Eye (tissue), 1 donor: ENCODE measurements around the gene TTN.

Source experiments
- DNase-seq: peaks from one replicate; pipeline ENCODE4 v3.0.0-alpha.2; 2015

TTN gene

DNA sequence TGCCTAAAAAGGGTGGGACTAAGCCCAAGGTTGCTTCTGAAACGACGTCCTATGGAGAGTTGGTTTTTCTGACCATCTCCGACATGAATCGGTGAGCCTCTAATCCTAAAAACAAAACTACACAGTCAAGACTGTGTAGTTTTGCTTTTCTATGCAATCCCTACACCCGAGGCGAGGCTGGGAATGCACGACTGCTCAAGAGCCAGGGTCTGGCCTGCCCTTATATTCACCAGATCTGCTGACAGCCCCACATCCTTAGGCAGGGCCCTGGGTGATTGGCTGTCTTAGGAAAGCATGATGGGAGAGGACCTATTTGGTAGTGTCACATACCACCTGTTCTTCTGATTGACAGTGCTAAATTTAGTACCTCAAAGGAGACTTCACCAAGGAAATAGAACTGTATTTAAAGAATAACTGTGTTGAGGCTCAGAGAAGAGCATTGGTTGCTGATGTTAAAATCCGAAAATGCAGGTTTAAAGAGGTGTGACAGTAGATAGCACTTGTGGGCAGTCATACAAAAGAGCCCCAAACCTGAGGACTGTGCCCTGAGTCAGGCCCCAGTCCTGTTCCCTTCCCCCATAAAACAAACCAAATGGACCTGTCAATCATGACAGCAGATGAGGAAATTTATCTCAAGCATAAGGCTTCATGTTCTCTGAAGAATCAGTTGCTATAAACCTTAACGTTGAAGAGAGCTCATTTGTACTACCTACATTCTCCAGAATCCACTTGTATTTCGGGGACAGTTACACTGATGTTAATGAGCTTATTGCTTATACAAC, at the start of gene TTN:
TSS of gene TTN (minus strand) at position 197 of the 782 bp plus-strand sequence. CDS start 2,781 bp downstream, outside the sequence.
- DNase-seq = no peak

DNA sequence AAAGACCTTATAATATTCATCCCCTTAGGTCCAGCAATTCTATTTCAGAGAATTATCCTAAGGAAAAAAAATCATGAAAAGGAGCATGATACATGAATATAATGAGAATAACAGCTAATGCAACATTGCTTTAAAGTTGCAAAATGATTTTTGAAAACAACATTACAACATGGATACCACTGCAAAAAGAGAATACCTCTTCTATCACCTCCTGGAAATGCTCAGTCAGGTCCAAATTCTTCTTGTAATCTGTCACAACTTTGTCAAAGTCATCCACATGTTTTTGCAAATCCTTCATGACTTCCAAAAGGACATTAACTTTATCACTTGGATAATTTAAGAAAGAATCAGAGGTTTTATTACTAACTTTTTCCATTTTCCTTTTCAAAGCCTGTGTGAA, 47.9 kb upstream of the TTN start:
- no peak for DNase-seq

DNA sequence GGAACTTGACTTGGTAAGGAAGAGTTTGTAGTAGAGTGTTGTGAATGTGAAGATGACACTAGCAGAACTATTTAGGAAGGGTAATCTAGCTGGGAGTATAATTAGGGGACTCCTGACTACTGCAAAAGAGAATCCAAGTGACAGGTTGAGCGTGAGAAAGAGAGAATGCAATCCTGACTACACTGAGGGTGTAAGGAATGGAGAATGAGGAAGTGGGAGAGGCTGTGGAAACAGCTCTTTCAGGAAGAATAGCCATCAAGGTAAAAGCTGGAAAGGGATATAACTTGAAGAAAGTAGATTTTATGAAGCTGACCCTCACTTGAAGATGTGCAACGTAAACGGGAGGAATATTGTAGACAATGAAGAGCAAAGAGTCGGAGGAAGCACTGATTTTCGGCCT, 41.1 kb upstream of the TTN start:
- no peak for DNase-seq

DNA sequence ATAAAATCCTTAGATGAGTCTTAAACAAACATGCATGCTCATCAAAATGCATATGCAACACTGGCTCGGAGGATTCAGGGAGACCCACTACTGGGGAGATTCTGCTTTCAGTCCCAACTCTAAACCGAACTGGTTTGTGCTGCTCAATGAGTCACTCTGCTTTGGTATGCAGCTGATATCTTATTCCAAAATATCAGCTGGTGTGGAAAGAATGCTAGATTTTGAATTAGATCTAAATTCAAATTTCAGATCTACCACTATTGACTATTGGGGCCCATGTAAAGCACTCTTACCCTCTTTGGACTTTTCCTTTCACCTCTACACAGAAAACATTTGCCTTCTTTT, 39.2 kb upstream of the TTN start:
- no peak for DNase-seq

DNA sequence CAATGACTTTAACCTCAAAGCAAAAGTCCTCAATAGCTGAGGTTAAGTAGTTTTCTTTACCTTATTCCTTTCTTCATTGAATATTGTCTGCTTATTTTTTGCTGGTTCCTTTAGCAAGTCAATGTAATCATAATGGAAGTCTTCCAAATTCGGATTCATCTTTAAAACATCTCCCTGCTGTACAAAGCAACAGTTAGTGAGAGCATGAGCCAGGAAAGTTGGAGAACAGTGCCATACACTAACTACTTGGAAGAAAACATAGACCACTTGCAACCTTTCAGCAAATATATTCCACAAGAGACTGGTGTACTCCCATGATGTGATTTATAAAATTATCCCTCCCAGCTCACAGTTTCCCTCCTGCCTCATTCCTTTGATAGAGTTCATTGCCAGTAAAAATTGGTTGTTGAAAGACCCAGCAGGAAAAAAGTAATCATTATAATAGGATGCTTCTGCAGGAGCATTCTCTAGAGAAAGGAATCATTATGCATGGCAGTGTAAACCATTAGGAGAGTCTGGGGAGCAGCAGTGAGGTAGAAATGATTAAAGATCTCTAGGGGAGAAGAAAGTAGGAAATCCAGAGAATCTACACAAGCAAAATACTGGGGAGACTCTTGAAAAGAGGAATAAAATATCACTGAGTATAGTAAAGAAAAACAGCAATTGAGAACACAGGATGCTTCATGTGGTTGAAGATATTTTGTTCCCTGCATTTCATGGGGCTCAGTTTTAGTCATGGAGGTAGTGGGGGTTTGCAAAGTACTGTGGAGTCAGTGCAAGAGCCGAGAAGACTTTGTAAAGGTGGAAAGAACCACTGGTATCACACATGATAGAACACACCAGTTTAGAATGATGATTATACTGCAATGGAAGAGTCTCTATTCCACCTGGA, 38.6 kb upstream of the TTN start:
- DNase-seq = peak; percentile 56

DNA sequence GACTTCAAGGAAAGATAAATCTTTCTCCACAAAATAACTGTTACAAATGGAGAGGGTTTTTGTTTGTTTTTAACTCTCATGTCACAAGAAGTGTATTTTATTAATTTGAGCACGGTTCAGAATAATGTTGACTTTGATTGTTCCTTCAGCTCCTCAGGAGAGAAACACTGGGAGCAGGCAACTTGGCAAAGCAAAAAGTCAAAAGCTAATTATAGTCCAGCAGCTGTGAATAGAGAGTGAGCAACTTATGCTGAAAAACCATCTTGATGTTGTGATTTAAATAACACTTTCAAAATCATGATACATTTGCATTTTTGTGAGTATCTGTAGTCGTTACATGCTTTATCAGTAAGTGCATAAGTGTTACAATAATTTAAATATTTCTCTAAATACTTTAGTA, 37.5 kb upstream of the TTN start:
- DNase-seq = no peak

DNA sequence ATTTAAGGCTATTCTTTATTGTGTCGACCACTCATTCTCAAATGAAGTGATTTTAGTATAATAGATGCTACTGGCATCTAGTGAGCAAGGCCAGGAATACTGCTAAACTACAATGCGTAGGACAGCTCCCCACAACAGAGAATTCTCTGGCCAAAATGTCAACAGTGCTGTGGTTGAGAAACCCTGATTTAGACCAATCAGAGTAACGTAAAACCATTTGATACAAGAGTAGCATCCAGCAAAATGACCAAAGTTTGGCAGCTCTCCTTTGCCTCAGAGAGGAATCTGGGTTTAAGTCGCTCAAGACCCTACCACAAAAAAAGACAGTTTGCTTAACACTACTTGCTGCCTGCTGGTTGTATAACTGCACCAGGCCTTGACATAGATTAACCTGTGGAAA, 37.0 kb upstream of the TTN start:
- DNase-seq = peak; percentile 4

DNA sequence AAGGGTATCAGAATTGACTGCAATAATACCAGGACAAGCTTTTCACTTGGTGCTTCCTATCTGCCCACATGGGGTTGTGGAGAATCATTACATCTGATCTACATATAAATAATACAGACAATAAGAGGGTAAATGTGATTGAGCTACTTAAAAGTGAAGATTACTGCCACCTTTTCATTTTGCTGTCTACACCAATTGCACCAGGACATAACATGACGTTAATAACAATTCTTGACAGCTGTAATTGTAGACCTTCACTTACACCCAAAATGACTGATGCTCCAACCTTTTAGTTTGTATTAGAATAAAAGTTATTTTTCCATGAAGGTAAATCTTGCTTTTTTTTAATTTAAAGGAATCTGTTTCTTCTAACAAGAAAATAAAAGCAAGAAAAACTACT, 36.5 kb upstream of the TTN start:
- DNase-seq = peak; percentile 60

DNA sequence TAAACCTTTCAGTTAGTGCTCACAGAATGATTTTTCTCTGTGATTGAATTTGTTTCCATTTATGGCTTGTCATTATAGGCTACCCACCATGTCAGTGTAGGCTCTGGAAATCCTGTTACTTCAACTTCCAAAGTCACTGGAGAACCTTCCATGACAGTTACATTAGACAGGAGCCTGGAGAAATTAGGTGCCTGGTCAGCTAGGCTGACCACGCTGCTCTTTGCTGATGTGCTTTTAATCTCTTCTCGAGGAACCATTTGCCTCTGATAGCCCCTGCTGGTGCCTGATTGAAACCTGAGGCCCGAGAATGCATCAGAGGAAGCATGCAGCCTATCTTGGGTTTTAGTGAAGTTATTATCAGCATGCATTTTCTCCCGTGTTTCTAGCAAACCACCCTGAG, 29.6 kb upstream of the TTN start:
- DNase-seq = peak; percentile 9

DNA sequence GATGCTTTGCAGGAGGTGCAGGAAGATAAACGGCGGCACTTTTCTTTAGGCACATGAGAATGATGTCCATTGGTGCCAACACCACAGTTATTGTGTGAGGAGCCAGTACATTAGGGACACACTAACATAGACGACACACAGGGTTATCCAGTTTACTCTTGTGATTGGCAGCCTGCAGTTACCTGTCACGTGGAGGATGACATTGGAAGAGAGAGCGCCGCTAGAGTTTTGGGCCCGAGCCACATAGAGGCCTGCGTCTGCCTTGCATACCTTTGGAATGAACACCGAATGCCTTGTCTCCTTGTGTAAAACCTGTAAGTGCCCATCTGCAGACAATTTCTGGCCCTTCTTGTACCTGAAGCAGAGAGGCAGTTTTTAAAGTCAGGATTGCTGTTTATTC, 26.9 kb upstream of the TTN start:
- DNase-seq = no peak

DNA sequence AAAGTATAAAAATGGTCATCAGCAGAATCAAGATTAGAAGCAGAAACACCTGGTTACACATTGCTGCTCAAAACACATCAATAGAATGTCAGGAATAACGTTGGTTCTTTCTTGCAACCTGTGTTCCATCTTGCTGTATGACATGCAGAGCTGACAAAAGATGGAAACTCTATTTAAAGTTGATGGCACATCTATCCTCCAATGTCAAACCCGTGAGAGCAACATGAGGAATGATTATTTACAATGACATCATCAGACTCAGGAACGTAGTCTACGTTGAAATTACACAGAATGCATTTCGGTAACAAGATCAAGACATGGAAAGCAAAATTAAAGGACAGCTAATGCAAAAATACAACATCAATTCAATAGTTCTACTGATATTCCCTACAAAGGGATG, 26.2 kb upstream of the TTN start:
- DNase-seq = no peak

DNA sequence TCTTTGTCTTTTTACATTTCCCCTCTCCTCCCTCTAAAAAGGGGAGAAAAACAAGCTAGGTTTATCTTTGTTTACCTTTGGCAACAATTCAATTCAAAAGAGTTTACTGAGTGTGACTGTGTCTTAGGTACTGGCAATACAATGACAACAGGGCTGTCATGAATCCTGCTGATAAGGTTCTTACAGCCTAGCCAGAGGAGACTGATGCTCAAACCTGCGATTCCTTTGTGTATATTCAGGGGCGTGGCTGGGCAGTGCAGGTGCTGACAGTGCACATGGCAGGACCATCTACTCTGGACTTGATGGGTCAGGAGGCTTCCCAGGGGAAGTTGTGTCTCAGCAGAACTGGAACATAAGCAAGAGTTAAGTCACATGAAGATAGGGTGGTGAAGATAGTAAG, 23.2 kb upstream of the TTN start:
- no peak for DNase-seq

DNA sequence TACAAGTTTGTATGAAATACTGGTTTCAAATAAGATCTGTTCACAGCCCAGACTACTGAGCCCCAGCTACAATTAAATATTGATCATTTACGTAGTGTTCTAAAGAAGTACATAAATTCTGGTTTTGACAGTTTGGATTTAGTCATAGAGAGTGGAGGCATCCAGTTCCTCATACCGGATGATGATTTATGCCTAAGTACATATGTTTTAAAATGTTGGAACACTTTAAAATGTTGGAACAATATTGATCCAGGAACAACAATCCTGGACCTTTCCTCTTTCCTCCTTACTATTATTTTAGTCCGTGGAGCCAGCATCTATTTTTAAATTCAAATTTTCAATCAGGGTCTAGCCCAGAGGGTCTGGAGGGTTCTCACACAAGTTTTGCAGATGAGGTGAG, 22.8 kb upstream of the TTN start:
- no peak for DNase-seq

DNA sequence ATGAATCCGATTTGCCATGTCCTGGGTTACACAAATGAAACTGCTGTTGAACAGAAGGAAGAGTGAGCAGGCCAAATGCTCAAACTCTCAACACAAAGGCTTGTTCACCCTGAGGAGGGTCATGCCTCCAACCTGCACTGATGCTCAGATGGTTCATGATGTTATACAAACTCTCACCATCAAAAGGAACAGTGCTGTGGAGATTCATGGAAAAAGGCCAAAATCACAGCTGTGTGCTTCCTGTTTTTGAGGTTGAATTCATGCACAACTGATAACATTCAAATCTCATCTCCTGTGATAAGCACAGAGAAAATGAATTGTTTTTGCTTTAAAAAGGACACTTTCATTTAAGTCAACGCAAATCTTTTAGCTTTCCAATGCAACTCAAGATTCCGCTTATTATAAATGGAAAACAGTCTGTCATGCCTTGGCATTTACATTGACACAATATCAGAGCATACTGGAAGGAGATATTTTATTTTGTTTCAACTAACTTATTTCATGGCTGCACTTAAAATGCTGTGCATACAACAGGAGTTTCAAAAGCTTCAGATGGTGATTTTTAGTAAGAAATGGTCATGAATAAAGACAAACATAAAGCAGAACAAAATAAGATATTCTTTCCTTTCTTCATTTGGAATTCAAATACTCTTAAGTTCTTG, 22.2 kb upstream of the TTN start:
- DNase-seq = no peak

DNA sequence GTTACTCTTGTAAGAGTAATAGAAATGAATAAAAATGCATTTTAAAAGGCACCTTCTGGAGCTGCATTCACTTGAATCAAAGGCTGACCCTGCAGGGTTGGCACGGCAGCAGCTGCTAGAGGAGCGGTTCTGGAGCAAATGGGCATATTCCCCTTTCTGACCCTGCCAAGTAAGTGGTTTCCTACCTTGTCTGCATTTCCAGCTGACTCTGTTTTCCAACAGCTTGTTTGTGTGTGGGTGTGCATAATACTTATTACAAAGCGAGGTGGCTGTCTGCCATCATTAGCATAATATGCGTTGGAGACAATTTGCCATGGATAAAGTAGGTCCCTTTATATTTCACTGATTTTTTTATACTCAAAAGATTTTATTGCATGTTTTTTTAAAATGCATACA, 21.3 kb upstream of the TTN start:
- no peak for DNase-seq

DNA sequence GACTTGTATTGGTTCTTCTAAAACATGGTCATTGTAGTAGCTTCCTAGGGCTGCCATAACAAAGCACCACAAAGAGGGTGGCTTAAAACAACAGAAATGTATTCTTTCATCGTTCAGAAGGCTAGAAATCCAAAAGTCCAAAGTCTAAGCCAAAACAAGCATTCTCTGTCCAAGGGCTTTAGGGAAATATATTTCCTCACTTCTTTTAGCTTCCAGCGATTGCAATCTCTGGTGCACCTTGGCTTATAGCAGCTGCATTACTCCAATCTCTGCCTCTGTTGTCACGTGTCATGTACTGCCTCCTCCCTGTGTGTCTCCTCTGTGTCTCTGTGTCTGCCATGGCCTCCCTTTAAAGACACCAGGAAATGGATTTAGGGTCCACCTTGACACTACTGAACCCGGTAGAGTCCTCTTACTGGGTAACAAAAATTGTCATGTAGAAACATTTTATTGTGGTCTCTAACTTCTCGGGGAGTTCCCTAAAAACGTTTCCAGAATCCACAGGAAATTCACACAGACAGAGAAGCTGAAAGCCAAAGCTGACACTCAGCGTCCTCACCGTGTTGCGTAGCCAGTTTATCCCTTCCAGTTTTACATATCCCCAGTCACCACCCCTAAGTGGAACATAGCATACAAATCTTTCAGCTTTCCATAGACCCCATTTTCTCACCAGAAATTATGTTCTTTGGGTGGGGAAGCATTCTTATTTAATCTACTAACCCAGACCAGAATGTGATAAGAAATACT, 20.7 kb upstream of the TTN start:
- no peak for DNase-seq

DNA sequence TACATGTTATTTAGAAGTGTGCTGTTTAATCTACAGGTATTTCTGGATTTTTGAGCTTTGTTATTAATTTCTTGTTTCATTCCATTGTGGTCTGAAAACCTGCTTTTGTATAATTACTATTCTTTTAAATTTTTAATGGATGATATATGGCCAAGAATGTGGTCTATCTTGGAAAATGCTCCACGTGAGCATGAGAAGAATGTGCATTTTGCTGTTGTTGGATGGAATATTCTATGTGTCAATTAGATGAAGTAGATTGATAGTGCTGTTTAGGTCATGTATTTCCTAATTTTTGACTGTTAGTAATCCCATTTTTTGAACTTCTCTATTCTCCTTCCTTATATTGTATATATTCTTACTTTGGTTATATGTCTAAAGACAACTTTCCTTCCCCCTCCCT, 19.9 kb upstream of the TTN start:
- no peak for DNase-seq

DNA sequence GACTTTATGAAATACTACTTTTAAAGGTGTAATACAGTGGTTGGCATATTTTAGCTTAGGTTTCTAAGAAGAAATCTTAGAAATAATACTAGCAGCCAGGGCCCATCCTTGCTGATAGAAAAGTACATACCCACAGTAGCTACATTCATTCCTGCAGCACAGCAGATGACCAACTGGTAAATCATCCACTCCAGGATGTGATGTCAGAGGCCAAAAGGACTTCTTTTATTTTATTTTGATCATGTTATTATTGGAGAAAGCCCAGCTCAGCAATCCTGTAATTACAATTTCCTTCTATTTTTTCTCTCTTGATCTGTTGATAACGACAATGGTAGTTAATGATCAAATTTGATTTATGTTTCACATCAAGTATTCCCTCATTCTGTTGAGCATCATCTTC, 18.0 kb upstream of the TTN start:
- DNase-seq = no peak

DNA sequence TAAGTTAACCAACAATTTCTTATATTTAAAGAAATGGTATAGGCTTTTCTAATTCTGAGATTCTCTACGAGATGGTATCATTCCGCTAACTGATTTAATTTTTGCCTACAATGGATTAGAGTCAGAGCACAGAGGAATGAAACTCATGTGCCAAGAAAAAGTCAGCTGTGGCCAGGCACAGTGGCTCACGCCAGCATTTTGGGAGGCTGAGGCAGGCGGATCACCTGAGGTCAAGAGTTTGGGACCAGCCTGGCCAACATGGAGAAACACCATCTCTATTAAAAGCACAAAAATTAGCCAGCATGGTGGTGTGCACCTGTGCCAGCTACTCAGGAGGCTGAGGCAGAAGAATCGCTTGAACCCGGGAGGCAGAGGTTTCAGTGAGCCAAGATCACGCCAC, 17.0 kb upstream of the TTN start:
- DNase-seq = no peak

DNA sequence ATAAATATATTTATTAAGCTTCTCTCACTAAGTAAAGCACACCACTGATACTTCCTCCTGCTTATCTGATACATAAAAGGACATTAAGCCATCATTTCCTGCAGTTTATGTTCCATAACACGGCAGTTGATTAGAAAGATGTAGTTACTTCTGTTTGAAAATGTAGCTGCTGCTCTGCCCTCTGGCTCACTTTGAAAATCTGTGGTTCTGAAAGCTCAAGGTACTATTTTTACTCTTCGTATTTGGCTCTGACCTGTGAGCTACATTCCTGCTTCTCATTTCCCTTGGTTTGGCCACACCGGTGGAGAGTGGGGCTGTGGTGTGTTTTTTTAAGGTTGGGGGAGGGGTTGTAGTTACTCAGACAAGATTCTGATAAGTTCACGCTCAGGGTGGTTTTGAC, 12.8 kb upstream of the TTN start:
- no peak for DNase-seq

DNA sequence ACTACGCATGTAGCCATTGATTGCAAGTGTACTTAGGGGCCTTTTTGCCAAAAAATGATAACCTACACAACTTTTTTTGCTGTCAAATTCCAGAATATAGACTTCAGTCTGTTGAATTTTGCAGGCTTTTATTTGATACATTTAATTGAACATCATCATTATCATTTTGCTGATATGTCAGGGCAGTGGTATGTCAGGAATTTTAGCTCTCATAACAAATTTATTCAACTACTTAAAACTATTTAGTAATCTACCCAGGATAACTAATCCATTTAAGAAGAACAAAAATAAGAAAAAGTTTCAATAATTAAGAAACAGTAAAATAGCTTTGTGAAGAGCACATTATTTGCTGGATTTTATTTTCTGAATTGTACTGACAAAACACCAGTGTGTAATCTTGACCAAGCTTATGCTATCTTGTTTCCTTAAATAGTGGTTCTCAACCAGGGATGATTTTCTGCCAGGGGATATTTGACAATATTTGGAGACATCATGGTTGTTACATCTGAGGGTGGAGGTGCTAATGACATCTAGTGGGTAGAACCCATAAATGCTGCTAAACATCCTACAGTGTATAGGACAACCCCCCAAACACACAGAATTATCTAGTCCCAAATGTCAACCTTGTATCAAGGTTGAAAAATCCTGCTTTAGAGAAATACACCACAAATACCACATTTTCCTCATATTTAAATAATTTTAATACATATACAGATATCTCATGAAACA, 12.1 kb upstream of the TTN start:
- DNase-seq = no peak

DNA sequence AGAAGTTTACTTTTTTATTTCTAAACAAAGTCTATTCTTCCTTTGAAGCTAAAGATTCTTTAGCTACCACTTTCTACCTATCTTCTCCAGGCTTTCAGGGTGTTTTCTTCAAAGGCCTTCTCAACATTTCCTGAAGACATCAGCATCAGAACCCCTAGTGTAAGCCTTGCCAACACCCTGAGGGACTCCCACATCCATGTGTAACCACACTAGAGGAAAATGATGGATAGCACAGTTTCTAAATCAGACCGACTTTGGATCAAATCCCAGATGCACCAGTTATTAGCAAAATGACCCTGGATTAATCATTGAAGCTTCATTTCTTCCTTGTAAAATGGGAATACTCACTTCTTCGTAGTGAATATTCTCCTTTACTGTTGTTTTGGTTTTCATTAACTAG, 4.7 kb upstream of the TTN start:
- DNase-seq = no peak

DNA sequence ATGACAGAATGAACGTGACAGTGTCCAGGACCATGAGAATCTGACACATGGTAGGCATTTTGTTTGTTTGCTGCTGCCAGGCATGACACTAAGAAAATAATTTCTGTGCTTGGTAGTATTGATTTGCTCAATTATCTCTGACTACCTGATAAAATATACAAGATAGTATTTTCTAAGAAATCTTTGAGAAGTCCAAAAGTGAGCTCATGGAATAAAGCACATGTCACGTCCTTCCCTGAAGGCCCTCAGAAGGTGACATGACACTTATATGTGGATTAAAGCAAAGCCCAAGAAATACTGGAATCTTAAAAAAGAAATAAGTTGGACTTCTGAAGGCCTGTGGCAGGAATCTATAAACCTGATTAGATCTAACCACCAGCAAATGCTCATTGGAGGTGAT, 3.8 kb upstream of the TTN start:
- no peak for DNase-seq
